Measurements from ENCODE around the gene PAMR1.

DNA sequence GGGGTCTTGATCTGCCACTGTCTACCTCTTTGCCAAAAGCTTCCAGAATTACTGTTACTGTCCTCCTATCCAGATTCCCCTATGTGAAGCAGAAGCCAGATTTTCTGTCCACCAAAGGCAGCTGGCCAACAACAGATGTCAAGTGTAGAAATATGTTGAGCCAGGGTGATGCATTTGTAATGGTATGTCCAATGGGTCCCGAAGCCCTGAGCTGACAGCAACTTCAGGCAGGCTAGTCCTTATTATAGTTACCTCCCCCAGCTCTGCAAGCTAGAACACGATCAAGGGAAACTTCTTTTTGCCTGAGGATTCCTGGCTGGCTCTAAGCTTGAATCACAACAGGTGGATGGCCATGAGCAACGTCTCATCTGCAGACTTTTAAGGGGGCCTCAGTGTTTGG is 10.2 kb downstream of the PAMR1 start:
- TF ChIP-seq POLR2A (IDR thresholded peaks at IDR 0.05) (no peak), CTCF (IDR thresholded peaks at IDR 0.05) (no peak)

Data from ovary (tissue), 3 donors.